ENCODE results near the gene TAF1A.

DNA sequence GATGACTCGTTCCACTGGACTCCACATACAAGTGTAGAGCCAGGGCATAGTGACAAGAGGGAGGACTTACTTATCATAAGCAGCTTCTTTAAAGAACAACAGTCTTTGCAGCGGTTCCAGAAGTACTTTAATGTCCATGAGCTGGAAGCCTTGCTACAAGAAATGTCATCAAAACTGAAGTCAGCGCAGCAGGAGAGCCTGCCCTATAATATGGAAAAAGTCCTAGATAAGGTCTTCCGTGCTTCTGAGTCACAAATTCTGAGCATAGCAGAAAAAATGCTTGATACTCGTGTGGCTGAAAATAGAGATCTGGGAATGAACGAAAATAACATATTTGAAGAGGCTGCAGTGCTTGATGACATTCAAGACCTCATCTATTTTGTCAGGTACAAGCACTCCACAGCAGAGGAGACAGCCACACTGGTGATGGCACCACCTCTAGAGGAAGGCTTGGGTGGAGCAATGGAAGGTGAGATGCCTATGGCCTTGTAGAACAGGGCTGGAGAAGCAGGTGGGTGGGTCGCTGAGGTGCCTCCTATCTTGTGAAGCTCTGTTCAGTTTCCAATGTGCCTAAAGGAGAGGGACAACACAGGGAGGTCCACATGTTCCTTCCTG is 40.3 kb upstream of the TAF1A start:
- TF ChIP-seq EZH2 (IDR thresholded peaks at IDR 0.05; ENCODE audit: insufficient read depth, poor library complexity, severe bottlenecking) = no peak
- TF ChIP-seq EZH2phosphoT487 (IDR thresholded peaks at IDR 0.05; ENCODE audit: insufficient read depth, low read depth) = no peak
